ENCODE results near the gene FBXO34.

DNA sequence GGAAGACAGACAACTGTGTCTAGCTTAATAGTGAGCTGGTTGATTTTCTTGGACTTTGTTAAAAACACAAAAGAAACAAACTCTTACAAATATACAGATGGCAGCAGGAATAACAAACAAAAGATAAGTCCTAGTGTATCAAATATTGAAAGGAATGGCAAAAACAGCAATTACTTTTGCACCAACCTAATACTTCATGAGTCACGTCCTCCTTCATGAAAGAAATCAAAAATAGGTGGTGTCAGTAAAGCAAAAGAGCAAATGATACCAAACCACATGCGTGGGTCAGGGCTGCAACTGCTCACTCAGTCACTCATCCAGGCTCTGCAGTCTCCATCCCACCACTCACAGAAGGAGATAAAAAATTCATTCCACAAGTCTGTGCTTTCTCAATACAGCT is 128.6 kb downstream of the FBXO34 start:
- no peak for TF ChIP-seq CTCF (IDR thresholded peaks at IDR 0.05)
- TF ChIP-seq POLR2A (IDR thresholded peaks at IDR 0.05) = no peak

Data from adrenal gland (tissue), 5 donors.